ENCODE measurements around the gene ASPN.
"Not testable (repeated sequence)": the region's sequence is repeated elsewhere in the genome, so short reads cannot be mapped to it uniquely, and the experiment has no call there.

ASPN gene

DNA sequence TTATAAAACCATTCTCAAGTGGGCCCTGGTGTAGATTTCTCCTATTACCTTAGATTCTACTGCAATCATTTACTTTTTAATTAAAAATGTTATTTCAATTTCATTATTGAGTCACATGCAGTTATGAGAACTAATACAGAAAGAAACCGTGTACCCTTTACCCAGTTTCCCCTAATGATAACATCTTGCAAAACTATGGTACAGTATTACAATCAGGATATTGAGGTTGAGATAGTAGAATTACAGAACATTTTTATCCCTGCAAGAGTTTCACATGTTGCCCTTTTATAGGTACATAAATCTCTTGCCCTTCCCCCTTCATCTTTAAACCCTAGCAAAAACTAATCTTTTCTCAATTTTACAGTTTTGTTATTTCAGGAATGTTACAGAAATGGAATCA is 47.0 kb downstream of the ASPN start:
- H3K36me3 Mint-ChIP-seq (ENCODE audit: low read depth): no peaks in the 10 kb centered on the region
- no peak overlapping the region for H3K4me3 Mint-ChIP-seq
- intact Hi-C loops (cut with micrococcal nuclease): loop anchor here (5.0 kb wide), 2 partner anchors 93 to 108 kb away; partner anchors contain the start of genes CENPP and NOL8
- no peaks in the 10 kb centered on the region for H3K27me3 Mint-ChIP-seq
- no peak overlapping the region for H3K27ac Mint-ChIP-seq
- H3K4me1 Mint-ChIP-seq (ENCODE audit: low read depth): no peaks in the 10 kb centered on the region
- H3K9me3 Mint-ChIP-seq: no peaks in the 10 kb centered on the region

- H3K36me3 Mint-ChIP-seq (ENCODE audit: low read depth): no peaks in the 10 kb centered on the region
- no peaks in the 10 kb centered on the region for H3K9me3 Mint-ChIP-seq
- intact Hi-C loops (cut with micrococcal nuclease): no loop called here
- H3K27me3 Mint-ChIP-seq: no peaks in the 10 kb centered on the region
- H3K4me1 Mint-ChIP-seq (ENCODE audit: low read depth): no peaks in the 10 kb centered on the region
- H3K4me3 Mint-ChIP-seq: no peak overlapping the region
- H3K27ac Mint-ChIP-seq: no peak overlapping the region
Observed at GRCh38 chr9:92432972-92433548, 49.2 kb downstream of the ASPN start.

GRCh38 chr9:92432350-92432749 is 50.0 kb downstream of the ASPN start:
- Mint-ChIP-seq H3K9me3 (no peaks in the 10 kb centered on the region), H3K4me1 (ENCODE audit: low read depth) (no peaks in the 10 kb centered on the region), H3K36me3 (ENCODE audit: low read depth) (no peaks in the 10 kb centered on the region), H3K27me3 (no peaks in the 10 kb centered on the region), H3K4me3 (no peak overlapping the region), H3K27ac (no peak overlapping the region)
- intact Hi-C loops (cut with micrococcal nuclease): no loop called here

- Mint-ChIP-seq H3K27me3 (no peaks in the 10 kb centered on the region), H3K4me3 (no peak overlapping the region), H3K36me3 (ENCODE audit: low read depth) (no peaks in the 10 kb centered on the region), H3K27ac (no peak overlapping the region), H3K9me3 (no peaks in the 10 kb centered on the region), H3K4me1 (ENCODE audit: low read depth) (no peaks in the 10 kb centered on the region)
- intact Hi-C loops (cut with micrococcal nuclease): no loop called here
Observed at GRCh38 chr9:92429836-92430235, 52.5 kb downstream of the ASPN start.

- intact Hi-C loops (cut with micrococcal nuclease): no loop called here
- Mint-ChIP-seq H3K27me3 (no peaks in the 10 kb centered on the region), H3K4me1 (ENCODE audit: low read depth) (peaks cover 6% of the 10 kb centered on the region), H3K9me3 (no peaks in the 10 kb centered on the region), H3K27ac (no peak overlapping the region), H3K36me3 (ENCODE audit: low read depth) (no peaks in the 10 kb centered on the region), H3K4me3 (no peak overlapping the region)
Observed at GRCh38 chr9:92426501-92427145, 55.7 kb downstream of the ASPN start.

GRCh38 chr9:92425474-92425873 is 56.8 kb downstream of the ASPN start:
- intact Hi-C loops (cut with micrococcal nuclease): no loop called here

DNA sequence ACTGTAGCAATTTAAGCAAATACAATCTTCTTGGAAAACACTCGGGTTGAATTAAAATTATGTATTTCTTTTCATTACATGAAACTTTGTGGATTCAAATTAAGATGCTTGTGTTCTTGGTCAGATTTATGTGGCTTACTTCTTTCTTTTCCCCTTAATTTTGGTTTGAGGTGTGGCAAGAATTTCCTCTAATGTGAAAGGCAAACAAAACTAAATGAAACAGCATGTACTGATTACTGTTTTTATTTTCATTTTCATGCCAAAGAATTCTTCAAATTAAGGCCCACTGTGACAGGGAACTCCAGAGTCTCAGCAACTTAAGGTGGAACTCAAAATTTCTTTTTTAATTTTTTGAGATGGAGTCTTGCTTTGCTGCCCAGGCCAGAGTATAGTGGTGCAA is 58.0 kb downstream of the ASPN start, which contains the start of gene OMD:
TSS of gene OMD (minus strand) at position 132 of the 400 bp plus-strand sequence. CDS start 6,913 bp downstream, outside the sequence.
- Mint-ChIP-seq H3K9me3 (no peaks in the 10 kb centered on the region), H3K27me3 (no peaks in the 10 kb centered on the region), H3K4me1 (ENCODE audit: low read depth) (peaks cover 6% of the 10 kb centered on the region), H3K4me3 (no peak within 1 kb of the TSS), H3K27ac (no peak within 1 kb of the TSS), H3K36me3 (ENCODE audit: low read depth) (no peaks in the 10 kb centered on the region)
- intact Hi-C loops (cut with micrococcal nuclease): no loop called here

More at GRCh38 chr9:92425474-92425873, 56.8 kb downstream of the ASPN start:
- Mint-ChIP-seq H3K36me3 (ENCODE audit: low read depth) (no peaks in the 10 kb centered on the region), H3K27me3 (no peaks in the 10 kb centered on the region), H3K4me1 (ENCODE audit: low read depth) (peaks cover 6% of the 10 kb centered on the region), H3K4me3 (no peak overlapping the region), H3K27ac (no peak overlapping the region), H3K9me3 (no peaks in the 10 kb centered on the region)

DNA sequence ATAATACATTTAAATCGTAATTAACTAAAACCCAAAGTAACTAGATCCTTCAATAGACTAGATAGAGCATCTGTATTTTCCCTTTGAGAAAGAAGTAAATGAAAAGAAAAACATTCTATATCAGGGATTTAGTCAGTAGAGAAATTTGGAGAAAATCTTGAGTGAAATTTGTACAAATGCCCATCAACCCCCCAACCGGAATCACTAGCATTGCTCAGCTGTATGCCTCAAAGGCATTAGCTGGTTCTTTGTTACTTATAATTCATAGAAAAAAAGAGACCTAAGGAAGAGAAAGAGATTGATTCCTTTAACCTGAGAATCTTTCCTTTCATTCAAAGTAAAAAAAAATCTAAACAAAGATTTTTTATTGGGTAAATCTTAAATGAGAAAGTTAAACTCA is 58.7 kb downstream of the ASPN start:
- no peaks in the 10 kb centered on the region for H3K27me3 Mint-ChIP-seq
- no peaks in the 10 kb centered on the region for H3K9me3 Mint-ChIP-seq
- no peak overlapping the region for H3K27ac Mint-ChIP-seq
- intact Hi-C loops (cut with micrococcal nuclease): no loop called here
- H3K4me3 Mint-ChIP-seq: no peak overlapping the region
- peaks cover 6% of the 10 kb centered on the region for H3K4me1 Mint-ChIP-seq (ENCODE audit: low read depth)
- H3K36me3 Mint-ChIP-seq (ENCODE audit: low read depth): no peaks in the 10 kb centered on the region

DNA sequence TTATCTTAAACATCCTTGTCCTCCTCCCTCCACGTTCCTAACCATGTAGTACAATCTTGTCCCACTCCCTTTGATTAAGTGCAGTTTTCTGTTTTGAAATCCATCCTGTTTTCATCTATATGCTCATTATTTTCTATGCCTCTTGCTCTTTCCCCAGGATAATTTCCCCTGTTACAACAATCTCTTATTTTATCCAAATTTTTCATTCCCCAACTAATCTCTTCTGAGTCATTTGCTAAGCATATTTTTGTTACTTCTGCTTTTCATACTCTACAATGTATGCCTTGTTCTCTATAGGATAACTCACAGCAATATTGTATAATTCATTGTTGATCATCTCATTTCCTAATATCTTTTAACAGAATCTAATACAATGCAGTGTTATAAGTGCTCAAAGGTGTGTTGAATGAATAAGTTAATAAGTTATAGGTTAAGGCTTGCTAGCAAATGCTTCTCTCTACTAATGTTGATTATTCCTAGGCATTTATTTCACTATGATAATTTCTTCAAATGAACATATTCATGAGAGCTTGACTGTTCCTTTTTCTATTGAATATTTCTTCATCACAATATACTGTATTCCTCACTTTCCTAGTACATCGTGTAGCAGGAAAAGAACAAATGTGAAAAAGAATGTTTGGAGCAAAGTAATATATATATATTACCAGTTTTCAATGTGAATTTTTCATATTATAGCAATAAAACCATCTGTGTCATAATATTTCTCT is 59.5 kb downstream of the ASPN start:
- Mint-ChIP-seq H3K4me3 (no peak overlapping the region), H3K27me3 (no peaks in the 10 kb centered on the region), H3K36me3 (ENCODE audit: low read depth) (no peaks in the 10 kb centered on the region), H3K27ac (no peak overlapping the region), H3K4me1 (ENCODE audit: low read depth) (peaks cover 6% of the 10 kb centered on the region), H3K9me3 (no peaks in the 10 kb centered on the region)
- intact Hi-C loops (cut with micrococcal nuclease): no loop called here

DNA sequence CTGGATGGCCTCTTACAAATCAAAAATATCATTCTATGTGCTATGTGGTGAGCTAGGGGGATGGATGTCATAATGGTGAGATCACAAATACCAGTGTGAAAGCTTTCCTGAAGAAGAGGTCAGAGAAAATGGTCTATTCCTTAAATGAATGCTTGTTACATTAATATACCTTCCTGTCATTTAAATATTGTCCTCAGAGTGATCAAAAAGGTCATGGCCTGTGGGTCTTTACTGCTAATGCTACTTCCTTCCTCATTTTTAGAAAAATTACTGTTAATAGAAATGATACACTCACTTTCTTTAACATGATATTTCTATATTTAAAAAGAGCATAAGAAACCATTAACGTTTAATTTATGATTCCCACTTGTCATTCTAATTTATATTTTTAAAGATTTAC is 67.7 kb downstream of the ASPN start:
- Mint-ChIP-seq H3K36me3 (ENCODE audit: low read depth) (no peaks in the 10 kb centered on the region), H3K9me3 (no peaks in the 10 kb centered on the region), H3K4me3 (no peak overlapping the region), H3K27ac (no peak overlapping the region), H3K4me1 (ENCODE audit: low read depth) (peaks cover 11% of the 10 kb centered on the region), H3K27me3 (no peaks in the 10 kb centered on the region)
- intact Hi-C loops (cut with micrococcal nuclease): no loop called here

DNA sequence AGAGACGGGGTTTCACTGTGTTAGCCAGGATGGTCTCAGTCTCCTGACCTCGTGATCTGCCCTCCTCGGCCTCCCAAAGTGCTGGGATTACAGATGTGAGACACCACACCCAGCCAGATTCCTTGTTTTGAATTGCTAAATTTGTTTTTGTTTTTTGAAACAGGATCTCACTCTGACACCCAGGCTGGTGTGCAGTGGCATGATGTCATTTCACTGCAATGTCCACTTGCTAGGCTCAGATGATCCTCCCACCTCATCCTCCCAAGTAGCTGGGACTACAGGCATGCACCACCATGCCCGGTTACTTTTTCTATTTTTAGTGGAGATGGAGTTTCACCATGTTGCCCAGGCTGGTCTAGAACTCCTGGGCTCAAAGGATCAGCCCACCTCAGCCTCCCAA is 71.1 kb downstream of the ASPN start:
- H3K4me1 Mint-ChIP-seq (ENCODE audit: low read depth): peaks cover 24% of the 10 kb centered on the region
- H3K4me3 Mint-ChIP-seq; H3K27me3 Mint-ChIP-seq; H3K9me3 Mint-ChIP-seq; H3K36me3 Mint-ChIP-seq (ENCODE audit: low read depth); intact Hi-C loops (cut with micrococcal nuclease): not testable (repeated sequence)
- H3K27ac Mint-ChIP-seq: peak overlapping the region; percentile 50

- H3K4me3 Mint-ChIP-seq: no peak overlapping the region
- no peak overlapping the region for H3K27ac Mint-ChIP-seq
- H3K27me3 Mint-ChIP-seq: no peaks in the 10 kb centered on the region
- no peaks in the 10 kb centered on the region for H3K36me3 Mint-ChIP-seq (ENCODE audit: low read depth)
- intact Hi-C loops (cut with micrococcal nuclease): no loop called here
- peaks cover 26% of the 10 kb centered on the region for H3K4me1 Mint-ChIP-seq (ENCODE audit: low read depth)
- H3K9me3 Mint-ChIP-seq: no peaks in the 10 kb centered on the region
Observed at GRCh38 chr9:92408747-92409478, 73.4 kb downstream of the ASPN start.

DNA sequence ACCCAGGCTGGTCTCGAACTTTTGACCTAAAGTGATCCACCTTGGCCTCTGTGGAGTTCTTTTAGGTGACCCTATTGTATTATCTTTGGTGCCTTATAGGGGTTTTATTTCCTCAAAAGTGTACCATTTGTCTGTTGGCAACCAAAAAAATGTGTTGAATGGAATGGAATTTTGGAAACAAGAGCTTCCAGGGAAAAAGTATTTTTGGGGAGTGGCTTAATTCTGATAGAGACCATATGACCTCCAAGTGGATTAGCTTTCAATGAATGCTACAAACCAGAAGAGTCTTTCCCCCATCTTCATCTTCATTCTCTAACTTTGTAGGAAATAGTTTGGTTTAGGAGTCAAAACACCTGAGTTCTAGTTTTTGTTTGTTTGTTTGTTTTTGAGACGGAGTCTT is 74.5 kb downstream of the ASPN start:
- no peak overlapping the region for H3K4me3 Mint-ChIP-seq
- no peak overlapping the region for H3K27ac Mint-ChIP-seq
- intact Hi-C loops (cut with micrococcal nuclease): no loop called here
- H3K4me1 Mint-ChIP-seq (ENCODE audit: low read depth): peaks cover 26% of the 10 kb centered on the region
- H3K27me3 Mint-ChIP-seq: no peaks in the 10 kb centered on the region
- no peaks in the 10 kb centered on the region for H3K9me3 Mint-ChIP-seq
- H3K36me3 Mint-ChIP-seq (ENCODE audit: low read depth): no peaks in the 10 kb centered on the region

- Mint-ChIP-seq H3K4me3 (peak overlapping the region; percentile 18), H3K9me3 (no peaks in the 10 kb centered on the region), H3K4me1 (ENCODE audit: low read depth) (peaks cover 26% of the 10 kb centered on the region), H3K36me3 (ENCODE audit: low read depth) (no peaks in the 10 kb centered on the region), H3K27me3 (no peaks in the 10 kb centered on the region), H3K27ac (peak overlapping the region; percentile 69)
- intact Hi-C loops (cut with micrococcal nuclease): no loop called here
Observed at GRCh38 chr9:92406477-92406876, 75.8 kb downstream of the ASPN start.

Measured in dendritic cell treated with granulocyte-macrophage colony-stimulating factor and Interleukin-4, amounts not matched to agents 40 ng/mL and 50 ng/mL, for 4 days (primary cell).